PC-3 (cell line): ENCODE measurements around the gene MTG1.

ENCODE experiments used
- CTCF ChIP-seq: fragments of 300-600 bp; sonication (generic); conservative IDR thresholded peaks from 2 replicates; pipeline ENCODE4 v1.5.1; 2017; ENCODE audit warnings: antibody characterized with exemption, low read depth, mild to moderate bottlenecking, low read length
- EZH2 ChIP-seq: fragments of 300-600 bp; sonication (generic); IDR thresholded peaks from one replicate; pipeline ENCODE4 v1.6.1; 2017; ENCODE audit warnings: antibody characterized with exemption, mild to moderate bottlenecking, low read length; ENCODE audit not compliant: unreplicated experiment

DNA sequence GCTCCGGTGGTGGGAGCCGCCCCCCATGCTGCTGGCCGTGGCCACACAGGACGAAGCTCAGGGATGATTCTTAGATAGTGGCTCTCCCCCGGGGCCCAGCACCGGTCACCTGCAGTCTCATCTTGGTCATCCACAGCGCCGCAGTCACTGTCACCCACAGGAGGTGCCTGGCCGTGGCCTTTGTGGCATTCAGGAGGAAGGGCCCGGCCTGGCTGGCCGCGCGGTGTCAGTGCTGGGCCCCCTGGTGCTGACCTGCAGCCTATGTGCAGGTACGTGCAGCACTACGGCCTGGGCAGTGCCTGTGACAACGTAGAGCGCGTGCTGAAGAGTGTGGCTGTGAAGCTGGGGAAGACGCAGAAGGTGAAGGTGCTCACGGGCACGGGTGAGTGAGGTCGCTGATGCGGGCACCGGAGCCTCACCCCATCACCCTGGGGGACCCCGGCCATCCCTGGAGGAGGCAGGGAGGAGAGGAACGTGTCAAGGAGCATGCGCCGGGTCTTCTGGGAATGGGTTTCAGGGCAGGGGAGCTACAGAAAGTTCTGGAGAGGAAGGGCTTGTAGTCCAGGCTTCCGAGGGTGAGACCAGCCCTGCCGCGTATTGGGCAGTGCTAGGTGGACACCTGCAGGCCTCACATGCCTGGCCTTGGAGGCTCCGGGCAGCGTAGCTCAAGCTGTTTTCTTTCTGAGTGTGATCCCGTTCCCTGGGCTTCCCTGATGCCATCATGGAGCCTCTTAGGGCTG lies 25.4 kb downstream of the MTG1 start:
- TF ChIP-seq EZH2 (no peak), CTCF (no peak)
